K562 (cell line): ENCODE data around the gene VARS1. TPM values are rescaled to one million over a fixed set of nuclear protein-coding genes. Genes with fewer than 3 reads are reported as not detected.
"Not testable (repeated sequence)": the region's sequence is repeated elsewhere in the genome, so short reads cannot be mapped to it uniquely, and the experiment has no call there.

Experiments
- CXXC5 ChIP-seq: fragments of 250-450 bp; sonication (Bioruptor Pico); IDR thresholded peaks from 2 replicates; pipeline ENCODE4 v1.8.0; 2022; ENCODE audit warnings: inconsistent platforms, mild to moderate bottlenecking, moderate library complexity
- ELF4 ChIP-seq: fragments of 450-650 bp; formaldehyde crosslinking; IDR thresholded peaks from 2 replicates; pipeline ENCODE4 v1.4.0; 2022; ENCODE audit warnings: missing genetic modification characterization
- FOXA3 ChIP-seq, 2 experiments: fragments of 450-650 bp in 1 of 2; sonication (generic) in 1 of 2; formaldehyde crosslinking; IDR thresholded peaks in 1 of 2; conservative IDR thresholded peaks in 1 of 2; 2 replicates each; pipeline versions ENCODE4 v1.4.0 to v1.8.0; 2020 to 2022; ENCODE audit warnings: mild to moderate bottlenecking in 2 of 2, missing genetic modification reagents in 1 of 2
- HSF4 ChIP-seq: fragments of 250-450 bp; sonication (Bioruptor Pico); IDR thresholded peaks from 2 replicates; pipeline ENCODE4 v2.1.2; 2022; ENCODE audit warnings: mild to moderate bottlenecking, moderate library complexity, borderline replicate concordance
- MAZ ChIP-seq, 2 experiments: fragments of 450-650 bp in 1 of 2; sonication (generic) in 1 of 2; formaldehyde crosslinking; IDR thresholded peaks in 1 of 2; conservative IDR thresholded peaks in 1 of 2; 2 replicates each; pipeline versions ENCODE4 v1.4.0 to v1.5.0; 2020; ENCODE audit warnings: mild to moderate bottlenecking in 1 of 2, missing genetic modification reagents in 1 of 2
- NR4A1 ChIP-seq, 2 experiments: fragments of 250-450 bp in 1 of 2; fragments of 450-650 bp in 1 of 2; sonication (Bioruptor Pico) in 1 of 2; IDR thresholded peaks; 2 replicates each; pipeline versions ENCODE4 v1.4.0 to v1.6.1; 2016 to 2020; ENCODE audit warnings: mild to moderate bottlenecking in 2 of 2, missing compliant biosample characterization in 1 of 2, missing genetic modification characterization in 1 of 2, moderate library complexity in 1 of 2
- ZNF75A ChIP-seq: fragments of 450-650 bp; formaldehyde crosslinking; IDR thresholded peaks from 2 replicates; pipeline ENCODE4 v1.4.0; 2020; ENCODE audit warnings: mild to moderate bottlenecking
- polyA plus RNA-seq, 8 experiments: library from polyadenylated mRNA; depleted of rRNA in 4 of 8; stranded (reverse) in 5 of 8; unstranded in 3 of 8; fragments of >200 nt; fragmentation: Nextera tagmentation in 2 of 8; fragmentation: Illumina TruSeq in 1 of 8; extraction: Ambion mirVana in 2 of 8; extraction: Trizol in 1 of 8; gene quantifications; 2 replicates each; pipeline versions ENCODE4 v1.2.1 to v1.2.3, GENCODE V29; 2011 to 2014; ENCODE audit warnings: inconsistent platforms in 1 of 8, missing spikeins in 1 of 8
- total RNA-seq, 7 experiments: library from RNA; depleted of rRNA in 6 of 7; stranded (reverse); fragments of >200 nt in 6 of 7; fragmentation: Illumina TruSeq in 2 of 7; extraction: Trizol in 2 of 7; gene quantifications; 2 replicates each; pipeline versions ENCODE4 v1.2.1 to v1.2.3, GENCODE V29; 2011 to 2021; ENCODE audit warnings: low replicate concordance in 1 of 7
- TF ChIP-seq, protein P1 (sequence below): fragments of 450-650 bp; formaldehyde crosslinking; IDR thresholded peaks from 2 replicates; pipeline ENCODE4 v1.4.0; 2022; ENCODE audit warnings: missing genetic modification characterization
- TF ChIP-seq, protein P2 (sequence below): fragments of 450-650 bp; formaldehyde crosslinking; IDR thresholded peaks from 2 replicates; pipeline ENCODE4 v1.4.0; 2022; ENCODE audit warnings: missing genetic modification characterization

The VARS1 gene
- total and polyA plus RNA-seq, 9 of the 15 experiments (the other 6 are each of a cell fraction or from before 2014, with no cell fraction given): 2.9 to 488 (median 130) TPM

DNA sequence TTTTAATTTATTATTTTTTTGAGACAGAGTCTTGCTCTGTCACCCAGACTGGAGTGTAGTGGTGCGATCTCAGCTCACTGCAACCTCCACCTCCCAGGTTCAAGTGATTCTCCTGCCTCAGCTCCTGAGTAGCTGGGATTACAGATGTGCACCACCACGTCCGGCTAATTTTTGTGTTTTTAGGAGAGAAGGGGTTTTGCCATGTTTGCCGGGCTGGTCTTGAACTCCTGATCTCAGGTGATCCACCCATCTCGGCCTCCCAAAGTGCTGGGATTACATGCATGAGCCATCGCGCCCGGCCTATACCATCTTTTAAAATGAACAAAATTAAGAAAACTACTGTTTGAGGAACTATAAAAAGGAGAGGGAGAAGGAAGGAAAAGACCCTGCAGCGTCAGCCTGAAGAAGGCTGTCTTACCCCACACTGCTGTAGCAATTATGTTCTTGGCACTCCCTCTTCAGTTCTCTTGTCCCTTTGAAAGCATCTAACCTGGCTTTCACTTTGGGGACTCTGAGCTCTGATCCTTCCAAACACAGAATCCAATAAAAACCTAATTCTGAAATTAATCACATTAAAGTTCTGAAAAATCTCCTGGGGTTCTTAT lies 28.1 kb upstream of the VARS1 start (continued):
- TF ChIP-seq, protein P1, sequence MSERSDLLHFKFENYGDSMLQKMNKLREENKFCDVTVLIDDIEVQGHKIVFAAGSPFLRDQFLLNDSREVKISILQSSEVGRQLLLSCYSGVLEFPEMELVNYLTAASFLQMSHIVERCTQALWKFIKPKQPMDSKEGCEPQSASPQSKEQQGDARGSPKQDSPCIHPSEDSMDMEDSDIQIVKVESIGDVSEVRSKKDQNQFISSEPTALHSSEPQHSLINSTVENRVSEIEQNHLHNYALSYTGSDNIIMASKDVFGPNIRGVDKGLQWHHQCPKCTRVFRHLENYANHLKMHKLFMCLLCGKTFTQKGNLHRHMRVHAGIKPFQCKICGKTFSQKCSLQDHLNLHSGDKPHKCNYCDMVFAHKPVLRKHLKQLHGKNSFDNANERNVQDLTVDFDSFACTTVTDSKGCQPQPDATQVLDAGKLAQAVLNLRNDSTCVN (CRISPR knock-in tag): 0 out of 2 replicates have a peak, but pooled peaks have one; percentile 56
- TF ChIP-seq, protein P2, sequence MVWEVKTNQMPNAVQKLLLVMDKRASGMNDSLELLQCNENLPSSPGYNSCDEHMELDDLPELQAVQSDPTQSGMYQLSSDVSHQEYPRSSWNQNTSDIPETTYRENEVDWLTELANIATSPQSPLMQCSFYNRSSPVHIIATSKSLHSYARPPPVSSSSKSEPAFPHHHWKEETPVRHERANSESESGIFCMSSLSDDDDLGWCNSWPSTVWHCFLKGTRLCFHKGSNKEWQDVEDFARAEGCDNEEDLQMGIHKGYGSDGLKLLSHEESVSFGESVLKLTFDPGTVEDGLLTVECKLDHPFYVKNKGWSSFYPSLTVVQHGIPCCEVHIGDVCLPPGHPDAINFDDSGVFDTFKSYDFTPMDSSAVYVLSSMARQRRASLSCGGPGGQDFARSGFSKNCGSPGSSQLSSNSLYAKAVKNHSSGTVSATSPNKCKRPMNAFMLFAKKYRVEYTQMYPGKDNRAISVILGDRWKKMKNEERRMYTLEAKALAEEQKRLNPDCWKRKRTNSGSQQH (CRISPR knock-in tag): 0 out of 2 replicates have a peak, but pooled peaks have one; percentile 52
- TF ChIP-seq MAZ (CRISPR knock-in tag; conservative IDR thresholded peaks at IDR 0.05 in 1 of 2, IDR thresholded peaks at IDR 0.05 in 1 of 2) (0 out of 4 replicates have a peak, but pooled peaks of 1 of the 2 experiments have one; percentile 17), ZNF75A (CRISPR knock-in tag) (0 out of 2 replicates have a peak, but pooled peaks have one; percentile 28), CXXC5 (CRISPR knock-in tag) (peak; percentile 10; the same call in 1 of the 2 replicates), FOXA3 (CRISPR knock-in tag; conservative IDR thresholded peaks at IDR 0.05 in 1 of 2, IDR thresholded peaks at IDR 0.05 in 1 of 2) (0 out of 4 replicates have a peak, but pooled peaks of 1 of the 2 experiments have one; percentile 18), NR4A1 (CRISPR knock-in tag; IDR thresholded peaks at IDR 0.05) (0 out of 2 replicates have a peak, but pooled peaks have one; percentile 73), ELF4 (CRISPR knock-in tag) (0 out of 2 replicates have a peak, but pooled peaks have one; percentile 56), HSF4 (0 out of 2 replicates have a peak, but pooled peaks have one; percentile 14)
- not testable (repeated sequence) for TF ChIP-seq NR4A1 (tag; IDR thresholded peaks at IDR 0.05)
